OCI-LY1 (cell line): Measurements from ENCODE around the gene AK4.
"Not testable (repeated sequence)": the region's sequence is repeated elsewhere in the genome, so short reads cannot be mapped to it uniquely, and the experiment has no call there.

Experiments used
- H2AFZ ChIP-seq: fragments of 200-600 bp; sonication (generic), shearing (Covaris generic); 2 replicates; pipeline ENCODE4 v1.6.0; 2014; ENCODE audit warnings: antibody characterized with exemption, mild to moderate bottlenecking, low read length
- H3F3A ChIP-seq: fragments of 200-600 bp; sonication (generic), shearing (Covaris generic); 2 replicates; pipeline ENCODE4 v1.6.0; 2014; ENCODE audit warnings: mild to moderate bottlenecking, antibody characterized with exemption, low read length, moderate library complexity; ENCODE audit not compliant: insufficient read depth
- H3K27ac ChIP-seq: fragments of 200-600 bp; sonication (generic); 2 replicates; pipeline ENCODE4 v1.5.1; 2014; ENCODE audit warnings: low read length, mixed run types, mild to moderate bottlenecking, low read depth; ENCODE audit not compliant: poor library complexity, severe bottlenecking
- H3K27me3 ChIP-seq: fragments of 200-600 bp; sonication (generic); 2 replicates; pipeline ENCODE4 v1.6.0; 2014; ENCODE audit warnings: antibody characterized with exemption, mild to moderate bottlenecking, low read length, moderate library complexity; ENCODE audit not compliant: insufficient read depth
- H3K36me3 ChIP-seq: fragments of 200-600 bp; sonication (generic); 2 replicates; pipeline ENCODE4 v1.6.1; 2014; ENCODE audit warnings: mild to moderate bottlenecking, antibody characterized with exemption, low read length, moderate library complexity, mixed read lengths; ENCODE audit not compliant: insufficient read depth
- H3K4me1 ChIP-seq: fragments of 200-600 bp; sonication (generic); 2 replicates; pipeline ENCODE4 v1.5.1; 2014; ENCODE audit warnings: mild to moderate bottlenecking, low read length, moderate library complexity; ENCODE audit not compliant: insufficient read depth, severe bottlenecking
- H3K4me2 ChIP-seq: fragments of 200-600 bp; sonication (generic), shearing (Covaris generic); 2 replicates; pipeline ENCODE4 v1.6.1; 2014; ENCODE audit warnings: low read length
- H3K4me3 ChIP-seq: fragments of 200-600 bp; sonication (generic); 2 replicates; pipeline ENCODE4 v1.5.1; 2014; ENCODE audit warnings: low read length, low read depth, mild to moderate bottlenecking, mixed read lengths; ENCODE audit not compliant: poor library complexity, severe bottlenecking
- H3K79me2 ChIP-seq: fragments of 200-600 bp; shearing (Covaris generic); 2 replicates; pipeline ENCODE4 v1.6.1; 2016; ENCODE audit warnings: mixed run types, low read length, mixed read lengths; ENCODE audit not compliant: insufficient read depth
- H3K9ac ChIP-seq: fragments of 200-600 bp; sonication (generic), shearing (Covaris generic); 2 replicates; pipeline ENCODE4 v1.6.1; 2014; ENCODE audit warnings: mild to moderate bottlenecking, low read length, mixed read lengths
- H3K9me2 ChIP-seq: fragments of 200-600 bp; sonication (generic), shearing (Covaris generic); 2 replicates; pipeline ENCODE4 v1.6.1; 2014; ENCODE audit warnings: low read depth, mild to moderate bottlenecking, low read length, mixed read lengths
- H3K9me3 ChIP-seq: fragments of 200-600 bp; shearing (Covaris generic); 2 replicates; pipeline ENCODE4 v1.6.1; 2014; ENCODE audit warnings: low read length, mixed read lengths
- H4K20me1 ChIP-seq: fragments of 200-600 bp; sonication (generic), shearing (Covaris generic); 2 replicates; pipeline ENCODE4 v1.6.0; 2016; ENCODE audit warnings: mild to moderate bottlenecking, low read length; ENCODE audit not compliant: insufficient read depth
- EZH2 ChIP-seq: fragments of 200-600 bp; sonication (generic), shearing (Covaris generic); IDR thresholded peaks from 2 replicates; pipeline ENCODE4 v1.8.0; 2017; ENCODE audit warnings: borderline replicate concordance, mixed run types, mild to moderate bottlenecking, antibody characterized with exemption, low read length, moderate library complexity, mixed read lengths
- TF ChIP-seq, protein P1 (sequence below): fragments of 200-600 bp; sonication (generic), shearing (Covaris generic); IDR thresholded peaks from 2 replicates; pipeline ENCODE4 v1.5.1; 2017; ENCODE audit warnings: mild to moderate bottlenecking, antibody characterized with exemption, low read length, moderate library complexity, mixed read lengths

The AK4 gene

DNA sequence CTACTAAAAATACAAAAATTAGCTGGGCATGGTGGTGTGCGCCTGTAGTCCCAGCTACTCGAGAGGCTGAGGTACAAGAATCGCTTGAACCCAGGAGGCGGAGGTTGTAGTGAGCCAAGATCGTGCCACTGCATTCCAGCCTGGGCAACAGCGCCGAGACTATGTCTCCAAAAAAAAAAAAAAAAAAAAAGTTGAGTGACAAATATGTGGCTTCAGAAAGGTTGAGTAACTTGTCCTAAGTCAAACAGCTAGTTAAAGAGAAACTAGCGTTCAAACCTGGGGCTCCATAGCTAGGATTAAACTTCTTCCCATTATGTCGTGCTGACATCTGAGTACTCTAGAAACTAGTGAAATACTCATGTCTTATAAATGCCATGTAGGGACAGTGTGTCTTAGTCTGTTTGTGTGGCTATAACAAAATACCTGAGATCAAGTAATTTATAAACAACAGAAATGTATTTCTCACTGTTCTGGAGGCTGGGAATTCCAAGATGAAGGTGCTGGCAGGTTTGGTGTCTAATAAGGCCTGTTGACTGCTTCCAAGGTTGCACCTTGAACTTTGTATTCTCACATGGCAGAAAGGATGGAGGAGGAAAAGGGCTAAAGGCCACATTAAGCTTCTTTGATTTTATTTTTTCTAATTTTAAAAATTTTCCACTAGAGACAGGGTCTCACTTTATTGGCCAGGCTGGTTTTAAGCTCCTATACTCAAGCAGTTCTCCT, 12.0 kb downstream of the AK4 start:
- Histone ChIP-seq H3K4me1 (no peaks in the 10 kb centered on the region), H3K4me3 (no peak overlapping the region), H3F3A (no peaks in the 10 kb centered on the region), H3K9me2 (no peaks in the 10 kb centered on the region), H3K79me2 (no peaks in the 10 kb centered on the region), H3K9ac (no peak overlapping the region), H3K36me3 (no peaks in the 10 kb centered on the region), H2AFZ (no peak overlapping the region), H3K27ac (no peak overlapping the region), H4K20me1 (no peaks in the 10 kb centered on the region), H3K27me3 (no peaks in the 10 kb centered on the region), H3K4me2 (no peak overlapping the region), H3K9me3 (no peaks in the 10 kb centered on the region)
- no peak for TF ChIP-seq EZH2
- TF ChIP-seq, protein P1, sequence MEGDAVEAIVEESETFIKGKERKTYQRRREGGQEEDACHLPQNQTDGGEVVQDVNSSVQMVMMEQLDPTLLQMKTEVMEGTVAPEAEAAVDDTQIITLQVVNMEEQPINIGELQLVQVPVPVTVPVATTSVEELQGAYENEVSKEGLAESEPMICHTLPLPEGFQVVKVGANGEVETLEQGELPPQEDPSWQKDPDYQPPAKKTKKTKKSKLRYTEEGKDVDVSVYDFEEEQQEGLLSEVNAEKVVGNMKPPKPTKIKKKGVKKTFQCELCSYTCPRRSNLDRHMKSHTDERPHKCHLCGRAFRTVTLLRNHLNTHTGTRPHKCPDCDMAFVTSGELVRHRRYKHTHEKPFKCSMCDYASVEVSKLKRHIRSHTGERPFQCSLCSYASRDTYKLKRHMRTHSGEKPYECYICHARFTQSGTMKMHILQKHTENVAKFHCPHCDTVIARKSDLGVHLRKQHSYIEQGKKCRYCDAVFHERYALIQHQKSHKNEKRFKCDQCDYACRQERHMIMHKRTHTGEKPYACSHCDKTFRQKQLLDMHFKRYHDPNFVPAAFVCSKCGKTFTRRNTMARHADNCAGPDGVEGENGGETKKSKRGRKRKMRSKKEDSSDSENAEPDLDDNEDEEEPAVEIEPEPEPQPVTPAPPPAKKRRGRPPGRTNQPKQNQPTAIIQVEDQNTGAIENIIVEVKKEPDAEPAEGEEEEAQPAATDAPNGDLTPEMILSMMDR, result no peak

DNA sequence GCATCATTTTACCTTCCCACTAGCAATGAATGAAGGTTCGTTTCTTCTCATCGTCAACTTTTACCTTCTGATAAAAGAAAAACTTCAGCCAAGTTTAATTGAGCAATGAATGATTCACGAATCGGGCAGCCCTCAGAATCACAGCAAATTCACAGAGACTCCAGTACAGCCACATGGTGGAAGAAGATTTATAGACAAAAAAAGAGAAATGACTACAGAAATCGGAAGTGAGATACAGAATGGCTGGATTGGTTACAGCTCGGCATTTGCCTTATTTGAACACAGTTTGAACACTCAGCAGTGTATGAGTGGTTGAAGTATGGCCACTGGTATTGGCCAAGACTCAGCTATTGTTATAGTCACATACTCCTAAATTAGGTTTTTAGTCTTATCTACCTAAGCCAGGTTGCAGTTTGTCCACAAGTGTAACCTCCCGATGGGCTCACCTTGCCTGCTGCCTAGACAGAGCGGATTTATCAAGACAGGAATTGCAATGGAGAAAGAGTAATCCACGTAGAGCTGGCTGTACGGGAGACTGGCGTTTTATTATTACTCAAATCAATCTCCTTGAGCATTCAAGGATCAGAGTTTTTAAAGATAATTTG, 15.3 kb downstream of the AK4 start:
- peaks cover 16% of the 10 kb centered on the region for H3K4me1 ChIP-seq
- H4K20me1 ChIP-seq, result no peaks in the 10 kb centered on the region
- H3K27me3 ChIP-seq, result no peaks in the 10 kb centered on the region
- no peaks in the 10 kb centered on the region for H3K9me2 ChIP-seq
- no peak overlapping the region for H3K4me2 ChIP-seq
- H3K9me3 ChIP-seq, result no peaks in the 10 kb centered on the region
- H3K79me2 ChIP-seq, result no peaks in the 10 kb centered on the region
- no peaks in the 10 kb centered on the region for H3K36me3 ChIP-seq
- H3F3A ChIP-seq, result no peaks in the 10 kb centered on the region
- TF ChIP-seq, protein P1, result no peak
- TF ChIP-seq EZH2, result no peak
- no peak overlapping the region for H3K4me3 ChIP-seq
- no peak overlapping the region for H3K9ac ChIP-seq
- H3K27ac ChIP-seq, result no peak overlapping the region
- no peak overlapping the region for H2AFZ ChIP-seq

DNA sequence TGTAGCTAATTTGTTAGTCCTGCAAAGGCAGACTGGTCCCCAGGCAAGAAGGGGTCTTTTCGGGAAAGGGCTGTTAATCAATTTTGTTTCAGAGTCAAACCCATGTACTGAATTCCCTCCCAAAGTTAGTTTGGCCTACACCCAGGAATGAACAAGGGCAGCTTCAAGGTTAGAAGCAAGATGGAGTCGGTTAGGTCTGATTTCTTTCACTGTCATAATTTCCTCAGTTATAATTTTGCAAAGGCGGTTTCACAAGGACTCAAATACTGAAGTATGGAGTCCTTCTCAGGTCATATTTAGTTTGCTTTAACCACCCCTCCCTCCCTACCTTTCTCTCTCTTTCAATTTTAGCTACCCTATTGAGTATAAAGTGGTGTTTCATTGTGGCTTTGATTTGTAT, 16.1 kb downstream of the AK4 start:
- H3F3A ChIP-seq, H3K9me2 ChIP-seq, H3K27ac ChIP-seq, H3K4me3 ChIP-seq, H3K79me2 ChIP-seq, H3K9me3 ChIP-seq, H3K36me3 ChIP-seq, H2AFZ ChIP-seq, H3K4me2 ChIP-seq, H3K9ac ChIP-seq, H3K27me3 ChIP-seq, H4K20me1 ChIP-seq: not testable (repeated sequence)
- peaks cover 16% of the 10 kb centered on the region for H3K4me1 ChIP-seq

DNA sequence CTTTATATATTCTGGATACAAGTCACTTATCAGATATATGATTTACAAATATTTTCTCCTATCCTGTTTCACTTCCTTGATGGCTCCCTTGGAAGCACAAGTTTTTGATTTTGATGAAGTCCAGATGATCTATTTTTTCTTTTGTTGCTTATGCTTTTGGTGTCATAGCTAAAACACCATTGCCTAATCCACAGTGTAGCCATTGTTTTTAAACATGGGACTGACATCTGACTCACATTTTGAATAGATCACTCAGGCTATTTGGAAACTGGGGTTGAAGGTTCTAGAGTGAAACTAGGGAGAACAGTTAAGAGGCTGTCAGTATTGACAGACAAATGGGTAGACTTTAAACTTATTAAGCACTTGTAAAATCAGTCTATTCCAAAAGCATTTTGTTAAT, 16.6 kb downstream of the AK4 start:
- no peak for TF ChIP-seq EZH2
- TF ChIP-seq, protein P1, result no peak
- H3K27ac ChIP-seq, result no peak overlapping the region
- no peak overlapping the region for H3K4me2 ChIP-seq
- H3K27me3 ChIP-seq, result no peaks in the 10 kb centered on the region
- H3F3A ChIP-seq, result no peaks in the 10 kb centered on the region
- H3K4me1 ChIP-seq, result peaks cover 16% of the 10 kb centered on the region
- H3K36me3 ChIP-seq, result no peaks in the 10 kb centered on the region
- no peak overlapping the region for H2AFZ ChIP-seq
- no peaks in the 10 kb centered on the region for H4K20me1 ChIP-seq
- no peaks in the 10 kb centered on the region for H3K79me2 ChIP-seq
- H3K4me3 ChIP-seq, result no peak overlapping the region
- no peaks in the 10 kb centered on the region for H3K9me2 ChIP-seq
- H3K9ac ChIP-seq, result no peak overlapping the region
- no peaks in the 10 kb centered on the region for H3K9me3 ChIP-seq
